Kidney epithelial cell (primary cell): Measurements from ENCODE around the gene BTRC. TPM values are rescaled to one million over a fixed set of nuclear protein-coding genes. Genes with fewer than 3 reads are reported as not detected.
A peak's percentile ranks its signal among the peaks of the same experiment; 100 is the strongest.
"Not testable (repeated sequence)": the region's sequence is repeated elsewhere in the genome, so short reads cannot be mapped to it uniquely, and the experiment has no call there.

Experiments used
- DNase-seq: peaks from one replicate; pipeline ENCODE4 v3.0.0-alpha.2; 2010; ENCODE audit warnings: low read depth
- H3K27me3 ChIP-seq: 2 replicates; pipeline ENCODE4 v1.6.0; 2011; ENCODE audit warnings: low read length; ENCODE audit not compliant: control insufficient read depth, insufficient read depth
- H3K36me3 ChIP-seq: 2 replicates; pipeline ENCODE4 v1.5.1; 2011; ENCODE audit warnings: low read length; ENCODE audit not compliant: control insufficient read depth, insufficient read depth
- H3K4me3 ChIP-seq: 2 replicates; pipeline ENCODE4 v1.5.1; 2011; ENCODE audit warnings: low read depth, mild to moderate bottlenecking, control low read depth, low read length
- CTCF ChIP-seq: IDR thresholded peaks from 2 replicates; pipeline ENCODE4 v1.5.1; 2011; ENCODE audit warnings: mild to moderate bottlenecking, moderate library complexity, low read length, control low read depth, inconsistent platforms; ENCODE audit not compliant: insufficient read depth, poor library complexity, severe bottlenecking
- total RNA-seq: library from RNA; depleted of rRNA; stranded (reverse); fragments of >200 nt; gene quantifications from 2 replicates; pipeline ENCODE4 v1.2.3, GENCODE V29; 2015

BTRC gene
- total RNA-seq, 1 donor from 2014 or later, result 10.2 TPM

DNA sequence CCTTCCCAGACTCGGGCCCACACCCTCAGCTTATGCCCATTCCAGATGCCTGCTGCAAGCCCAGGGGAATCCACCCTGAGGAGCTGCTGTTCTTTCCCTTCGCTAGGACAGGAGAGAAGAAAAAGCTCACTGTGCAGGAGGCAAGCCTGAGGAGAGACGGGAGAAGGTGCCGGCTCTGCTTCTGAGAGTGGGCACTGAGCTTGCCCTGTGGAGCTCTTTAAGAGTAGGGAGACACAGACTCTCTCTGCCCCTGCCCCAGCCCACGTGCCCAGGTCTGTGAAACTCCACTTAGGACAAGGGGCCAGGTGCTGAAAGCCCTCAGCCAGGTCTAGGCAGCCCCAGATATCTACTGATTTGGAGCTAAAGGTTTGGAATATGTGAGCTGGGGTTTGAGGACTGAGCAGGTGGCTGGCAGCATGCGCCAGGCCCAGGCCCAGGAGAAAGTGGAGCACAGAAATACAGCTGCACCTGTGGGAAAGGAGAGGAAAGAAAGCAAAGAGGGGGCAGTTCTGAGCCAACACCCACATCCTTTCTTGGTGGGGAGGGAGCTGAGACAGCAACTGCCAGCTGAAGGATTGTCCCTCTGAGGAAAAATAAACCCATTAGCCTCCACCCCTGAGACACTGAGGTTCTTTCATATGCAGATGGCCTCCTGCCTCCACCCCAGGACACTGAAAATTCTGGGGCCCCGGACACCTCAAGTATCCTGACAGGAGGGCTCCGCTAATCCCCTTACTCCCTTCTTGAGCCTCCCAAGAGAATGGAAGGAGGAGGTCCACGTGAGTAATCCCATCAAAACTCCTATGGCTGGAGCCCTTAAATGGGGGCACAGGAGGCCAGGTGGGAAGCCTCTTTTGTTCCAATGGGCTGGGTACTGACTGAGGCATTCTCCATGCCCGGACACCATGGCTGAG is 226.8 kb downstream of the BTRC start:
- no peak overlapping the region for H3K4me3 ChIP-seq
- H3K36me3 ChIP-seq, result no peaks in the 10 kb centered on the region
- no peaks in the 10 kb centered on the region for H3K27me3 ChIP-seq
- no peak for DNase-seq
- TF ChIP-seq CTCF, result no peak

DNA sequence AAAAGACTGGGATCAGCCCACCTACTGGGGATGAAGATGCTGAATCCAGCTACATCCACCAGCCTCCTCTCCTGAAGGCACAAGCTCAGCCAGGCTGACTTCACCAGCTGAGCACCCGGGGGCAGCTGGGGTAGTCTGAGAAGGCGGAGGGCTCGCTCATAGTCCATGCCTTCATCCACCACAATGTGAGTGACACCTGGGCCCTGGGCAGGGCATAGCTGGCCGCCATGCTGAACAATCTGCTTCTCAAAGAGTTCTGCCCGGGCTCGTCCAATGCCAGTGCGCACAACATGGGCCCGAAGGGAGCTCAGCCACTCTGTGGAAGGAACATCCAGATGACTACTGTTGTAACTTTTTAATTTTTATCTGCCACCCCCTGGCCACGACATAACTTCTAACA is 231.9 kb downstream of the BTRC start:
- DNase-seq, result no peak
- H3K4me3 ChIP-seq, result no peak overlapping the region
- no peaks in the 10 kb centered on the region for H3K27me3 ChIP-seq
- no peaks in the 10 kb centered on the region for H3K36me3 ChIP-seq
- no peak for TF ChIP-seq CTCF

DNA sequence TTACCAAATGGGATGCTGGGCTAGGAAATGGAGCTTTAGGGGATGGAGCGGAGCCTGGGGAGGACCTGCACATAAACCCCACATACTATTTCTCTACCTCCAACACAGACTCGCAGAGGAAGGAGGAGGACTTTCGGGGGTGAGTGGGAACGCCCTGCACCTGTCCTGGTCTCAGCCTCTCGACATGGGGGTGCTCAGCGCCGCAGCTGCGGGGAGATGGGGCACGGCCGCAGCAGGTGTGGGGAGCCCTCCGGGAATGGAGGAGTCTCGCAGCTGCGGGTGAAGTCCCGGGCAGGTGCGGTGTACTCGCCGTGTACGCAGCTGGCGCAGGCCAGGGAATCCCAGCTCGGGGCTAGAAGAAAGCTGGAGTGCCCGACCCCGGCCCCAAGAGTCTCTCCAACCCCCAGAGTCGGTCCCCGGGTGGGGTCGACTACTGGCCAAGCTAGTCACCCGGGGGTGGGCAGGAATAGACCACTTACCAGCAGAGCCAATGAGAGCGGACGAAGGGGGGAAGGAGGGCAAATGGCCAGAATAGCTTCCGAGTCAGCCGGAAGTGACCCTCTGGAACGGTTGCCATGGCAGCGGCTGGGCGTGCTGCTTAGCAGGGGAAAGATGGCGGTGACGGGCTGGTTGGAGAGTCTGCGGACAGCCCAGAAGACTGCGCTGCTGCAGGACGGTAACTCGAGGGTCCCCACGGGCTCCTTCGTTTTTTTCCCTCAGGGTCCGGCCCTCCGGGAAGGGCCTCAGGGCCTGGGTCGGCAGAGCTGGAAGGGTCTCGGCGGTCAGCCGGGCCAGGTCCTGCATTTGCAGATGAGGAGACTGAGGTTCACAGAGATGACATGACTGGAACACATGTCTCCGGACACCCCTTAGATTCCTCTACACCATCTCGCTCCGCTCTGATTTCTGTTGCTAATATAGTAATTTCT is 234.0 kb downstream of the BTRC start, which contains the start of the genes DPCD and POLL:
Gene DPCD (plus strand): TSS at position 597 of the 929 bp plus-strand sequence. CDS start 16 bp downstream, at position 613.
Gene POLL (minus strand): TSS at position 533 of the 929 bp plus-strand sequence. CDS start 897 bp downstream, outside the sequence.
- TF ChIP-seq CTCF, result no peak
- DNase-seq, result peak; percentile 81
- Histone ChIP-seq H3K27me3 (no peaks in the 10 kb centered on the region), H3K4me3 (peak within 1 kb of the TSS; percentile 64), H3K36me3 (no peaks in the 10 kb centered on the region)

- Histone ChIP-seq H3K36me3 (no peaks in the 10 kb centered on the region), H3K4me3 (peak overlapping the region; percentile 64), H3K27me3 (no peaks in the 10 kb centered on the region)
- no peak for TF ChIP-seq CTCF
- no peak for DNase-seq
Observed at GRCh38 chr10:101588879-101589278, 234.9 kb downstream of the BTRC start.

- H3K4me3 ChIP-seq, DNase-seq, H3K27me3 ChIP-seq, H3K36me3 ChIP-seq: not testable (repeated sequence)
Observed at GRCh38 chr10:101593331-101593730, 239.4 kb downstream of the BTRC start.
